ENCODE data around the gene KRTAP9-3. TPM values are rescaled to one million over a fixed set of nuclear protein-coding genes. Genes with fewer than 3 reads are reported as not detected.

Gene KRTAP9-3
- total and polyA plus RNA-seq, 2 donors (not counting 3 experiments of a cell fraction or from before 2014, with no cell fraction given), result not detected

- no peak for FAIRE-seq
- Histone ChIP-seq H3K36me3 (ENCODE audit: control insufficient read depth in 2 of 2, extremely low read depth in 1 of 2, insufficient read depth in 2 of 2, low read length in 2 of 2) (no peaks in the 10 kb centered on the region), H3K27ac (ENCODE audit: insufficient read depth, low read depth, low read length) (no peak overlapping the region), H3K27me3 (ENCODE audit: control insufficient read depth in 2 of 2, insufficient read depth in 2 of 2, low read length in 2 of 2) (no peaks in the 10 kb centered on the region), H4K20me1 (replicated peaks; ENCODE audit: control insufficient read depth, extremely low read depth, insufficient read depth, low read length) (no peaks in the 10 kb centered on the region), H3K9ac (replicated peaks; ENCODE audit: extremely low read depth, insufficient read depth, low read length) (no peak overlapping the region), H3K4me2 (ENCODE audit: insufficient read depth, low read length) (no peak overlapping the region), H3K9me1 (replicated peaks; ENCODE audit: control insufficient read depth, extremely low read depth, insufficient read depth, low read length) (no peaks in the 10 kb centered on the region), H3K4me1 (ENCODE audit: control insufficient read depth, extremely low read depth, insufficient read depth, low read length) (no peaks in the 10 kb centered on the region), H3K9me3 (replicated peaks; ENCODE audit: control insufficient read depth, insufficient read depth, low read length) (no peaks in the 10 kb centered on the region), H3K4me3 (replicated peaks in 1 of 3; ENCODE audit: insufficient read depth in 1 of 3, low read depth in 1 of 3, low read length in 3 of 3) (no peak overlapping the region), H3K79me2 (ENCODE audit: control insufficient read depth, insufficient read depth, low read length) (no peaks in the 10 kb centered on the region), H2AFZ (ENCODE audit: low read depth, low read length) (no peak overlapping the region)
- dilution Hi-C loops (cut with MboI; ENCODE audit: extremely low pct_ligation_motif_present, low sequenced_read_pairs), result no loop called here
- no peak for TF ChIP-seq POLR2AphosphoS5 (IDR thresholded peaks at IDR 0.05; ENCODE audit: insufficient read depth, low read depth, low read length)
- no peak for TF ChIP-seq FOS (IDR thresholded peaks at IDR 0.05; ENCODE audit: borderline replicate concordance, insufficient read depth, low read length)
- no peak for TF ChIP-seq JUN (IDR thresholded peaks at IDR 0.05; ENCODE audit: borderline replicate concordance, insufficient read depth, insufficient read length, low read depth)
- TF ChIP-seq MAX (IDR thresholded peaks at IDR 0.05; ENCODE audit: insufficient read depth, insufficient read length), result no peak
- no peak for TF ChIP-seq GATA2 (IDR thresholded peaks at IDR 0.05; ENCODE audit: insufficient read depth, insufficient read length, low read depth, low read length)
- TF ChIP-seq EZH2 (IDR thresholded peaks at IDR 0.05; ENCODE audit: borderline replicate concordance, low read depth, low read length, severe bottlenecking), result no peak
- no peak for TF ChIP-seq MYC (IDR thresholded peaks at IDR 0.05; ENCODE audit: low read depth, low read length)
- no peak for TF ChIP-seq CTCF (IDR thresholded peaks at IDR 0.05; ENCODE audit: extremely low read depth in 1 of 2, insufficient read depth in 1 of 2, low read depth in 1 of 2, low read length in 2 of 2)
- TF ChIP-seq POLR2A (IDR thresholded peaks at IDR 0.05; ENCODE audit: low read depth, low read length), result no peak
- no peak for DNase-seq (ENCODE audit: low read depth, low spot score)
- ChIA-PET CTCF (no interaction called here), POLR2A (no interaction called here)
- intact Hi-C loops (cut with micrococcal nuclease), result no loop called here
- BruUV-seq (replicated peaks), result no TSS peak
Measured at GRCh38 chr17:41199421-41200078, 32.7 kb upstream of the KRTAP9-3 start.
